Astrocyte of the cerebellum (primary cell): ENCODE data around the gene ATP6V1C2.

Experiments used
- DNase-seq: peaks from one replicate; pipeline ENCODE4 v3.0.0-alpha.2; 2011; ENCODE audit warnings: low read depth
- H3K4me3 ChIP-seq: 2 replicates; pipeline ENCODE4 v1.5.1; 2011; ENCODE audit warnings: mild to moderate bottlenecking, low read depth, low read length, moderate library complexity
- in situ Hi-C: cut with HindIII; loops from 2 replicates; pipeline ENCODE4 v1.10.0; 2017; ENCODE audit warnings: low sequenced_read_pairs
- TF ChIP-seq, protein P1 (sequence below): IDR thresholded peaks from 2 replicates; pipeline ENCODE4 v1.5.1; 2012; ENCODE audit warnings: low read length, low read depth, moderate library complexity, mild to moderate bottlenecking; ENCODE audit errors: missing control alignments

Gene ATP6V1C2

DNA sequence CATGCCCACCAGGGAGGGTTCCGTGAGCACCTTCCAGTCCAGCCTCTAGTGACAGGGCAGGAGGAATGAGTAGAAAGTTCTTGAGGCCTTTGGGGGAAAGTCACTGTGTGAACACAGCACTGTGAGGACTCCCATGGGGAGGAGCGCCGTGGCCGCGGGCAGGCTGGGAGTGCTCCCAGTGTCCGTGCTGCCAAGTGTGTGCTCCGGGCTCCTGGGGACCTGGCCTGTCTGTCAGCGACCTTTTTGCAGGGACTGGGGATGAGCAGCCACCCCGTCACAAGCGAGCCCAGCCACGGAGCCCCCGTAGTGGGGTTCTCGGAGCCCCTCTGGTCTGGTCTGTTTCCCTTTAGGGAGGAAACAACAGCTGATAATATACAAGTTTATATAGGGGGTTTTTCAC lies 54.4 kb downstream of the ATP6V1C2 start:
- in situ Hi-C loops, result no loop called here
- TF ChIP-seq, protein P1, sequence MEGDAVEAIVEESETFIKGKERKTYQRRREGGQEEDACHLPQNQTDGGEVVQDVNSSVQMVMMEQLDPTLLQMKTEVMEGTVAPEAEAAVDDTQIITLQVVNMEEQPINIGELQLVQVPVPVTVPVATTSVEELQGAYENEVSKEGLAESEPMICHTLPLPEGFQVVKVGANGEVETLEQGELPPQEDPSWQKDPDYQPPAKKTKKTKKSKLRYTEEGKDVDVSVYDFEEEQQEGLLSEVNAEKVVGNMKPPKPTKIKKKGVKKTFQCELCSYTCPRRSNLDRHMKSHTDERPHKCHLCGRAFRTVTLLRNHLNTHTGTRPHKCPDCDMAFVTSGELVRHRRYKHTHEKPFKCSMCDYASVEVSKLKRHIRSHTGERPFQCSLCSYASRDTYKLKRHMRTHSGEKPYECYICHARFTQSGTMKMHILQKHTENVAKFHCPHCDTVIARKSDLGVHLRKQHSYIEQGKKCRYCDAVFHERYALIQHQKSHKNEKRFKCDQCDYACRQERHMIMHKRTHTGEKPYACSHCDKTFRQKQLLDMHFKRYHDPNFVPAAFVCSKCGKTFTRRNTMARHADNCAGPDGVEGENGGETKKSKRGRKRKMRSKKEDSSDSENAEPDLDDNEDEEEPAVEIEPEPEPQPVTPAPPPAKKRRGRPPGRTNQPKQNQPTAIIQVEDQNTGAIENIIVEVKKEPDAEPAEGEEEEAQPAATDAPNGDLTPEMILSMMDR, result no peak
- no peak overlapping the region for H3K4me3 ChIP-seq
- DNase-seq, result no peak

DNA sequence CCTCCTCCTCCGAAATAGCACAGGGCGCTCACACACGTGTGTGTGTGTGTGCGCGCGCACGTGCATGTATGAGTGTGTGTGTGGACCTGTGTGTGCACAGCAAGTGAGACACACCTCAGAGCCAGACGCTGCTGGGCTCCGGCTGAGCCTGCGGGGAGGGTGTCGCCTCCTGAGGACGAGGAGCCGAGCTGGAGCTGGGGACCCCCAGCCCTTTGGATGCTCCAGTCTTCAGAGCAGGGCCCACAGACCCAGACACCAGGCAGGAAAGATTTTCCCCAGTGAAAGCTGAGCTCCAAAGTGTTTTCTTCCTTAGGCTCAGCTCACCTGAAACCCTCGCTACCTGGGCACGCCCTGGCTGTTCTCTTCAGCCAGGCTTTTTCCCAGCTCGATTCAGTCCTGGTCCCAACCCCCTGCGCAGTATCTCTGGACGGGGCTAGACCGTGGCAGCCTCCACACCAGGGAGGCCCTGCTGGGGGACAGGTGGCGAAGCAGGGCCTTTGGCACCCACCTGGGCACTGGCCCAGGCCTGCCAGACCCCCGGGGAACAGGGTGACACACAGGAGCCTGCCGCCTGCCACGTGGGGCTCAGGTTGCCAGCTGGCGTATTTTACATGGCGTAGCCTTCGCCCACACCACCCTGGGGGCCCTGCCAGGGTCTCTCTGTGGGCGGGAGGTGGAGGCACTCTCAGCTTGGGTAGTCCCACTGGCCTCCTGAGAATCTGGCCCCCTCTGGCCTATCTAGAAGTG lies 55.0 kb downstream of the ATP6V1C2 start:
- no peak for DNase-seq
- in situ Hi-C loops, result no loop called here
- TF ChIP-seq, protein P1, result no peak

DNA sequence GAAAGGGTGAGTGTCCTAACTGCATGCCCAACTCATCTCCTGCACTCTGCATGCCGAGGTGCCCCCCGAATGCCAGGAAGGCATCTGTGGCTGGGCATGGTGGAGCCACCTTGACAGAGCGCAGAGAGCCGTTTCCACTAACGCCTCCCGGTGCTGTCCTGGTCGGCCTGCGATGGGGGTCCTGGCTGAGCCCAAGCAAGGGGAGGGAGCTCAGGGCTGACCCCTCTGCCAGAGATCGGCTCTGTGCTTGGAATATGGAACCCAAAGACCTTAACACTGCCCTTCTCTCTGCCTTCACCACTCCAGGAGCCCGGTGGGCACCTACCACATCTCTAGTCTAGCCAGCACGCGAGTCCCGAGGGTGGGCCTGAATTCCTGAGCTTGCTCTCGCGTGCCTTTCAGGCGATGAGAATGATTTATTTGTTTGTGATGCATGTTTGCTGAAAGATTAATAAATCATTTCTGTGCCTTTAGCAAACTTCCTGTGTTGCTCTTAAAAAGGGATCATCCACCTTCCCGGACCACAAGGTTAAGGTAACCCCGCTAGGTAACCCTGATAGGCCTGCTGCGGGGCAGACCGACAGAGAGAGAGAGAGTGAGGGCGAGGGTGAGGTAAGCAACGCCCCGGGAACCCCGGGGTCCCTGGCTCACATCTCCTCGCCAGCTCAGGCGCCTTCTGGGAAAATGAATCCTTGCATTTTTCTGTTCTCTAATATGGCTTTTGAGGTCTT lies 55.8 kb downstream of the ATP6V1C2 start:
- no peak for DNase-seq
- no peak overlapping the region for H3K4me3 ChIP-seq
- TF ChIP-seq, protein P1, result no peak
- in situ Hi-C loops, result no loop called here

More for the DNA sequence above, 55.0 kb downstream of the ATP6V1C2 start:
- H3K4me3 ChIP-seq, result no peak overlapping the region

DNA sequence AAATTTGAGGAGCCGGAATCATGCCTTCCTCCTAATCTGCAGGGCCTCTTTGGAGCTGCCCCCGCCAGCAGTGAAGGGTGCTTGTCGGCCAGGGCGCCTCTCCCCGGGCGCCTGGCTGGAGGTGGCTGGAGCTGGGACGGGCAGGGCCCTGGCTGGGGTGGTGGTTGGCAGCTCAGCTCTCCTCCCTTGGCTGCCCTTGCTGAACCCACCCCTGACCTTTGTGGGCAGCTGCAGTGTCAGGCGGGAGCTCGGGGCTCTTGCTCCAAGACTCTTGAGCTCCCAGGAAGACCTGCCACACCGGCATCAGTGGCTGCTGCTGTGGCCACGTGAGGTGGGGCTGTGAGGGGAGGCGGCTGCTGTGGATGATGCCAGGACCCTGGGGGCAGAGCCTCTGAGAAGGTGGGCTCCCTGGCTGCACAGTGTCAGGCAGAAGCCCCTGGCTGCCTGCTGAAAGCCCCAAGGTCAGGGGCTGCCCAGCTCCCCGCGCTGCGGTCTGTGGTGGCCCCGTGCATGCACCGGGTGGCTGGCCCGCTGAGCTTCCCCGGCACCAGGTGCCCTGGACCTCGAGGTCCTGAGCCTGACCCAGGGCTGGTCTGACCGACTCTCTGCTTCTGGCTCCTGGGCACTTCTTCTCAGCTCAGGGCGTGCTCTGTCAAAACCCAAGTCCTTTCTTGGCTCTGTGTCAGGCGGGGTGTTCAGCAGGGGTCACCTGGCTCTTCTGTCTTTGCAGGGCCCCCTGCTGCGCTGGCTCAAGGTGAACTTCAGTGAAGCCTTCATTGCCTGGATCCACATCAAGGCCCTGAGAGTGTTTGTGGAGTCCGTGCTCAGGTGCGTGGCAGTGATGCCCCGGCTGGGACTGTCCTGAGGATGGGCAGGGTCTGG lies 56.7 kb downstream of the ATP6V1C2 start:
- no peak for DNase-seq
- in situ Hi-C loops, result no loop called here
- TF ChIP-seq, protein P1, result no peak
- no peak overlapping the region for H3K4me3 ChIP-seq

DNA sequence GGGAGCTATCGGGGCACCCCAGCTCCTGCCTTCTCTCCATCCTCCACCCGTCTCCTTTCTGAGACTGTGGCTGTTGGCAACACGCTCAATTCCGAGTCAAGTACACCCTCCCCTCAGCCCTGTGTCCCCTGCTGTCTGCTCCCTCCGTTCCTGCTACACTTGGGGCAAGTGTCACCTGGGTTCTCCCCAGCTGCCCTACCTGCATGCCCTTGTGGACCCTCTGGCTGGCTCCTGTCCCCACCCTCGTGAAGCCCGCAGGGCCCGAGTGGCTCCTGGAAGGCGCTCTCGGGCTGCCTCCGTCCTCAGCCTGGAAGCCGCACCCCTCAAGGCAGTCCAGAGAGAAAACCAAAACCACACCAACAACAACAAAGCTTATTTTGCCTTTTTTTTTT lies 57.3 kb downstream of the ATP6V1C2 start:
- TF ChIP-seq, protein P1, result no peak

DNA sequence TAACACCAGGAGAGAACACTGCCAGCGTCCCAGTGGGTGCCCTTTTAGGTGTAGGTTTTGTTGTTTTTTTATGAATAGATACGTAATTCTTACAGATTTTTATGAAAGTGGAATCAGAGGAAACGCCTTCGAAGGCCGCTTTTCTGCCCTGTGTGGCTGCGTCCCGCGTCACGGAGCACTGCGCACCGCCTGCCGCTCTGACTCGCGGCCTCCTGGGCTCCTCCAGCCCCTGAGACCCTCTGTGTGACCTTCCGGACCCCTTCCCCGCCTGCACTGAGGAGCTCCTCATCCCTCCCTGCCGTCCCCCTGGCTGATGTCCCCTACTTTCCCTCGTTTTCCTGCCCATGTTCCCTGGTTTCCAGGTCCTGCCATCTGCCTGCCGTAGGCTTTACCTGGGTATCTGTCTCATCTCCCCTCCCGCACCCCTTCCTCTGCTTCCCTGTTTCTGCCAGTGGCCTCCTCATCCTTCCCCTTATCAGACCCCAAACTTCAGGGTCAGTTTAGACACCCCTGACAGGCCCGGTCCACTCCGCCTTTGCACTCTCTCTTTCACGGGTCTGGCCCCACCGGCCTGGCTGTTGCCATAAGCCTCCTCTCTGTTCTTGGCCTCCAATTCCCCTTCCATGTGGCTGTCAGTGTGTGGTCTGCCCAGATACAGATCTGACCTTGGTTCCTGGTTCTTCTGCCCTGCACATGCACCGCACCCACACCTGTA lies 58.5 kb downstream of the ATP6V1C2 start:
- TF ChIP-seq, protein P1, result no peak
- no peak overlapping the region for H3K4me3 ChIP-seq
- no peak for DNase-seq
- in situ Hi-C loops, result no loop called here

More for the DNA sequence above, 57.3 kb downstream of the ATP6V1C2 start:
- no peak for DNase-seq
- no peak overlapping the region for H3K4me3 ChIP-seq
- in situ Hi-C loops, result no loop called here
